ENCODE results near the gene EIF1AD. TPM values are rescaled to one million over a fixed set of nuclear protein-coding genes. Genes with fewer than 3 reads are reported as not detected.
"Not testable (repeated sequence)": the region's sequence is repeated elsewhere in the genome, so short reads cannot be mapped to it uniquely, and the experiment has no call there.

Gene EIF1AD
- total RNA-seq, 2 donors from 2014 or later, result 69.6 to 82.1 TPM

DNA sequence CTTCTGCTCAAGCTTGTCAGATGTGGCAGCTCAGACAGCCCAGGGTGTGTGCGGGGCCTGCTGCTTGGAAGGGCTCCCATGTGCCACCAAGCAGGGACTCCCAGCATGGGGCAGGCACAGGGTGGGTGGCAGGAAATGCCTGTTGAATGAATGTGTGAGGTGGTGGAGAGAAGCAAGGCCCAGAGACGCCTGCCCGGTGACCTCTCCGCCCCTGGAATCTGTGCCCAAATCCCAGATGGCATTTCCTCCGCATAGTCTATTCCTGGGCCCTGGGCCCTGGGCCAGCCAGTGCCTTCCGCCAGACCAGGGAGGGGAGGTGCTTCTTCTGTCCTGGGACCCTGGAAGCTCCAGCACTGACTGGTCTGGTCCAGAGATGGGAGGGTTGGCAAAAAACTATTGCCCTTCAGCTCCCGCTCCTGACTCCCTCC, 13.5 kb upstream of the EIF1AD start:
- Mint-ChIP-seq H3K4me3 (no peak overlapping the region), H3K9me3 (no peaks in the 10 kb centered on the region), H3K36me3 (no peaks in the 10 kb centered on the region), H3K27ac (no peak overlapping the region), H3K4me1 (ENCODE audit: low read depth in 2 of 2) (peaks cover 5 to 9% of the 10 kb centered on the region in 2 donors), H3K27me3 (peaks cover under 1 to 2% of the 10 kb centered on the region in 2 donors)
- DNase-seq (ENCODE audit: low spot score) (no peak), ATAC-seq (no peak)

DNA sequence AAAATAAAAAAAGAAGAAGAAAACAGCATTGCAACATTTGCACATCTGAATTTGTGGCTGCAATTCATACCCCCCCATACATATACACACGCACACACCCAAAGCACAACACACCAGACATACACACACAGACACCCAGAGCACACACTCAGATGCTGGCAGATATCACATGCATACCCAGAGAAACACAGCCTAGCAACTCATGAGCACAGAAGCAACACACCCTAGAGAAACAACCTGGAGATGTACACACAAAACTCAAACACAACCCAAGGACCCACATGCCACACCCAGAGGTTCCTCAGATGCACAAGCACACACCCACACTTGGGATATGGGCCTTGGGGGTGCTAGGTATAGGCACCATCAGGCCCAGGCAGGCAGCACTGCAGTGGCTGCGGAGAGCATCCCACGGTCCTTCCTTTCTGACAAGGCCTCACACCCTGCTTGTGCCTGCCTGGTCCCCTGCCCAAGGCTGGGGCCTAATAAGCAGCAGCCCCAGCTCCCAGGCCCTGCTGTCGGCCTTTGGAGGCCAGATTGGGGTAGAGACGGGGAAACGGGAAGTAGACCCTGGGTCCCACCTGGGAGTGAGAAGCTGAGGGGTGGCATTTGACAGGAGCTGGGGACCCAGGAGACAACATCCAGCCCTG, 13.0 kb upstream of the EIF1AD start:
- Mint-ChIP-seq H3K27ac (no peak overlapping the region), H3K4me3 (no peak overlapping the region), H3K27me3 (peaks cover 4 to 6% of the 10 kb centered on the region in 2 donors), H3K36me3 (no peaks in the 10 kb centered on the region), H3K9me3 (no peaks in the 10 kb centered on the region), H3K4me1 (ENCODE audit: low read depth in 2 of 2) (peaks cover 0 to 4% of the 10 kb centered on the region in 2 donors)
- ATAC-seq (no peak), DNase-seq (ENCODE audit: low spot score) (no peak)

DNA sequence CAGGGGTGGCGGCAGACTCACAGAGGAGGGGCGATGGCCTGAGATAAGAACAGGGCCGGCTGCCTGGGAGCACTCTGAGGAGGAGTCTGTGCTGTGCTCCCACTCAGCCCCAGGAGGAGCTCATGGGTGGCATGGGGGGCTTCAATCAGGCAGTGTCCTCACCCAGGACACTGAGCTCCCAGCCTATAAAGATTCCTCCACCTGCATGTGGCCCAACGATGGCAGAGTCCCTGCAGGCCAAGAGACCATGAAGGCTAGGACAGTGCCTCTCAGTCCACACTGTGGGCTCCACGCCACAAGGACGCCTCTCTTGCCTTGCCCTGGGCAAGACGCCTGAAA, 11.8 kb upstream of the EIF1AD start:
- no peak for ATAC-seq
- H3K36me3 Mint-ChIP-seq, result no peaks in the 10 kb centered on the region
- peaks cover 0 to 4% of the 10 kb centered on the region in 2 donors for H3K4me1 Mint-ChIP-seq (ENCODE audit: low read depth in 2 of 2)
- DNase-seq (ENCODE audit: low spot score), result no peak
- peaks cover 4 to 6% of the 10 kb centered on the region in 2 donors for H3K27me3 Mint-ChIP-seq
- no peak overlapping the region for H3K27ac Mint-ChIP-seq
- no peak overlapping the region for H3K4me3 Mint-ChIP-seq
- no peaks in the 10 kb centered on the region for H3K9me3 Mint-ChIP-seq

DNA sequence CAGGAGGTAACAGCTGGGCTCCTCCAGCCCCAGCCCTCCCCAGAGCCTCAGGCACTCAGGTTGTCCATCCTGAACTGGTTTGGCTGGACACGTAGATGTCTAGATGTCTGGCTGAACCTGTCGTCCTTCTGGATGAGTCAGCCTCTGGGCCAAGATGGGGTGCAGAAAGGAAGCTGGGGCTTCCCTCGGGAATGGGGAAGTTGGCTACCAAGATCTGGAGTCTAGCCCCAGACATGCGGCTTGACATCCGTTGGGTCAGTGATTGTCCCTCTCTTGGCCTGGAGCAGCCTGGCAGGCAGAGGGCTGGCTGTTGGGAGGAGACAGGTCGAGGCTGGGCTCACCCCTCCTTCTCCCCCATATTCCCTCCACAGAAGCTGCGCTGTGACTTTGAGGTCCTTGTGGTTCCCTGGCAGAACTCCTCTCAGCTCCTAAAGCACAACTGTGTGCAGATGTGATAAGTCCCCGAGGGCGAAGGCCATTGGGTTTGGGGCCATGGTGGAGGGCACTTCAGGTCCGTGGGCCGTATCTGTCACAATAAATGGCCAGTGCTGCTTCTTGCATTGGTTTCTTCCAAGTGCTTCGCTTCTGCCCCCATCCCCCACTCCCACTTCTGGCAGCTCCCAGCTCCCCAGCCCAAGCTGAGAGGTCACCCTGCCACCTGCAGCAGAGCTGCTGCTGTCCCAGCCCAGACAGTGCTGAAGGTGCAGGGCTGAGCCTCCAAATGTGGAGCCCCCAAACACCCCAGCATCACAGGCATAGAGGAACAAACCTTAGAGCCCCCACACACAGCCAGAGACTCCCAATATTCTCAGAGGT, 11.2 kb upstream of the EIF1AD start:
- H3K27ac Mint-ChIP-seq, result no peak overlapping the region
- ATAC-seq (no peak), DNase-seq (ENCODE audit: low spot score) (no peak)
- H3K4me3 Mint-ChIP-seq, result no peak overlapping the region
- peaks cover 4 to 6% of the 10 kb centered on the region in 2 donors for H3K27me3 Mint-ChIP-seq
- no peaks in the 10 kb centered on the region for H3K9me3 Mint-ChIP-seq
- peaks cover 0 to 4% of the 10 kb centered on the region in 2 donors for H3K4me1 Mint-ChIP-seq (ENCODE audit: low read depth in 2 of 2)
- H3K36me3 Mint-ChIP-seq, result no peaks in the 10 kb centered on the region

DNA sequence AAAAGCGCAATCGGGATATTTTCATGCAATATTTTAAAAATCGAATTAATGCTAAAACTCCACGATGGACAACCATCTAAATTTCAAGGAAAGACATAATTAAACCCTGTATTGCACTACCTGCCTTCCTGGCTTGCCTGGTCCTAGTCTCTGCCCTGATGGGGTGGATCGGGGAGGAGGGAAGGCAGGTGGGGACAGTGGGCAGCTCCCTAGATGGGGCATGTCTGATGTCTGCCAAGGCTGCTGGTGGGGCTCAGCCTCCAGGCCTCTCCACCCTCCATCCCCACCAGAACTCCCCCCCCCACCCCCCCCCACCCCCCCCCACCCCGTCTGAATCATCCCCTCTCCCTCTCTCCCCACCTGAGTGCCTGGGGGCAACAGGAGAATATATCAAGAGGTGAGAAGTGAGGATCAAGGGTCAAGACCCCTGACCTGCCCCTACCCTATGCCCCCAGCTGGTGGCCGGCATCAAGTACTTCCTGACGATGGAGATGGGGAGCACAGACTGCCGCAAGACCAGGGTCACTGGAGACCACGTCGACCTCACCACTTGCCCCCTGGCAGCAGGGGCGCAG, 10.5 kb upstream of the EIF1AD start:
- Mint-ChIP-seq H3K4me3 (no peak overlapping the region), H3K4me1 (ENCODE audit: low read depth in 2 of 2) (peaks cover 0 to 2% of the 10 kb centered on the region in 2 donors), H3K27me3 (peaks cover 4 to 6% of the 10 kb centered on the region in 2 donors), H3K36me3 (no peaks in the 10 kb centered on the region), H3K9me3 (no peaks in the 10 kb centered on the region), H3K27ac (no peak overlapping the region)
- ATAC-seq, result no peak
- no peak for DNase-seq (ENCODE audit: low spot score)

DNA sequence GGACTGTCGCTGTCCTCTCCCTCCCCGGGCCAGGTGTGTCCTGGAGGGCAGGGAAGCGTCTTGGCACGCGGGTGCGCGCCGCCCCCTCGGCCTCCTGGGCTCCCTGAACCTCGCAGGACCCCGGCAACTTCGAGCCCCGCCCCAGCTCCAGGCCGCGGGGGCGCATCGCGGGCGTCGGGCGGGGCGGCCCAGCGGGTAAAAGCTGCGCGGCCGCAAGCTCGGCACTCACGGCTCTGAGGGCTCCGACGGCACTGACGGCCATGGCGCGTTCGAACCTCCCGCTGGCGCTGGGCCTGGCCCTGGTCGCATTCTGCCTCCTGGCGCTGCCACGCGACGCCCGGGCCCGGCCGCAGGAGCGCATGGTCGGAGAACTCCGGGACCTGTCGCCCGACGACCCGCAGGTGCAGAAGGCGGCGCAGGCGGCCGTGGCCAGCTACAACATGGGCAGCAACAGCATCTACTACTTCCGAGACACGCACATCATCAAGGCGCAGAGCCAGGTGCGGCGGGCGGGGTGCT, 9.9 kb upstream of the EIF1AD start, which contains the start of gene CST6:
TSS of gene CST6 (plus strand) at position 224 of the 519 bp plus-strand sequence. CDS start at position 261, 37 bp downstream.
- no peak for DNase-seq (ENCODE audit: low spot score)
- Mint-ChIP-seq H3K27me3 (peaks cover 4 to 6% of the 10 kb centered on the region in 2 donors), H3K36me3 (no peaks in the 10 kb centered on the region), H3K4me3 (no peak within 1 kb of the TSS), H3K9me3 (no peaks in the 10 kb centered on the region), H3K4me1 (ENCODE audit: low read depth in 2 of 2) (no peaks in the 10 kb centered on the region), H3K27ac (no peak within 1 kb of the TSS)
- no peak for ATAC-seq

DNA sequence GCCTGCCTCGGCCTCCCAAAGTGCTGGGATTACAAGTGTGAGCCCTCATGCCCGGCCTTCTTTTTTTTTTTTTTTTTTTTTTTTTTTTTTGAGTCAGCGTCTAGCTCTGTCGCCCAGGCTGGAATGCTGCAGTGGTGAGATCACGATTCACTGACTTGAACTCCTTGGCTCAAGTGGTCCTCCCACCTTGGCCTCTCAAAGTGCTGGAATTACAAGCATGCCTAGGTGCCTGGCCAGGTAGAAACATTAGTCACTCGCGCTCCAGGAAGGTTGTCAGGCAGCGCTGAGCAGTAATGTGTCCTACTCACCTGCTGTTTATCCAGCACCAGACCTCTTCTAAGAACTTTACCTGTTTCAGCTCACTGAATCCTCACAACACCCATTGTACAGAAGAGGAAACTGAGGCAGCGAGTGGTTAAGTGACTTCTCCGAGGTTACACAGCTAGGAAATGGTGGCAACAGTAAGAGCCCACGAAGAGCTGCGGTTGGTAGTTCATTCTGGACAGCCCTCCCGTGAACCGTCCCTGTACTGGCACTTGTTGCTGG, 9.4 kb upstream of the EIF1AD start:
- Mint-ChIP-seq H3K36me3 (no peaks in the 10 kb centered on the region), H3K27ac (no peak overlapping the region), H3K4me3 (no peak overlapping the region), H3K4me1 (ENCODE audit: low read depth in 2 of 2) (no peaks in the 10 kb centered on the region), H3K9me3 (no peaks in the 10 kb centered on the region), H3K27me3 (peaks cover 4 to 6% of the 10 kb centered on the region in 2 donors)
- DNase-seq (ENCODE audit: low spot score), result no peak
- no peak for ATAC-seq

DNA sequence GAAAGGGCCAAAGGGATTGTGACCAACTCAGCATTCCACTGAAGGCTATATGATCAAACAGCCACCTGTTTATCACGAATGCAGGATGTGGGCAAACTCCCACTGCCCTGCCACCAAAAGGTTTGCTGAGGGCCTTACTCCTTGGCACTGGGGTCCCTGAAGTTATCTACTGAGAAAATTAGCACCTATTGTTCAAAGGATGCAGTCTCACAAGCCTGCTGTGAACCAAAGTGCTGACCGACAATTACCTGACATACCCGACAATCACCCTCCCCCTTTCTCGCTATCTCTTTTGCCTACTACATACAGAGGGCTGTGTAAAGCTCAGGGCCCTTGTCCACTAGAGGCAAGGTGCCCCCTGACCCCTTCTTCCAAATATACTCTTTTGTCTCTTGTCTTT, 8.1 kb upstream of the EIF1AD start:
- not testable (repeated sequence) for H3K4me3 Mint-ChIP-seq; H3K27ac Mint-ChIP-seq; ATAC-seq; H3K9me3 Mint-ChIP-seq; H3K27me3 Mint-ChIP-seq; H3K4me1 Mint-ChIP-seq (ENCODE audit: low read depth in 2 of 2); H3K36me3 Mint-ChIP-seq; DNase-seq (ENCODE audit: low spot score)

DNA sequence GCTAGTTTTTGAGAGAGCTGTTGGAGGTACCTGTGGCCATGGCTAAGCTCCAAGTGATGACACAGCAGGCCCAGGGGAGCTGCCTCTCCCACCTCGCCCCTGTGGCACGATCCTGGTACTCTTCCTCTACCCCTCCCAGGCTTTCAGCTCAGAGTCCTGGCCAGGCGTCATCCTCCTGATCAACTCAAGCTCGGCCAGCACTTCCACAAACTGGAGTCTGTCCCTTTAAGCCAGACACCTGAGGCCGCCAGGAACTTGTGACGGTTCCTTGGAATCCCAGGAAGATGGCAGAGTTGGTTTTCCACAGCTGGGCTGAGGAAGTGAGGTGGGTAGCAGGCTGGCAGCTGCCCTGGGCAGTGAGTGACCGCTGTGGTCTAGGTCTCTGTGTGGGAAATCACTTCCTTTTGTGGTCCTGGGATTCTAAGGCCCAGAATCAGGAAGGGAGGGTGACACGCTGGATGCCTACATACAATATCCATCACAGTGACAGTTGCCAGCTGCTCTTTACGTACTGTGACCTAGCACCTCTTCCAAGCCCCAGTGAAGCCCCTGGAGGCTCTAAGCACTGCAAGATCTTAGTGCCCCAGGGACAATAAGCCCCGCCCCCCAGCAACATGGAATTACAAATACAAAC, 6.6 kb upstream of the EIF1AD start:
- Mint-ChIP-seq H3K36me3 (no peaks in the 10 kb centered on the region), H3K27ac (no peak overlapping the region), H3K9me3 (no peaks in the 10 kb centered on the region), H3K27me3 (peaks cover 4 to 6% of the 10 kb centered on the region in 2 donors), H3K4me1 (ENCODE audit: low read depth in 2 of 2) (peaks cover 0 to 3% of the 10 kb centered on the region in 2 donors), H3K4me3 (no peak overlapping the region)
- ATAC-seq (peak in 1 of 2 donors; percentile 26), DNase-seq (ENCODE audit: low spot score) (no peak)

DNA sequence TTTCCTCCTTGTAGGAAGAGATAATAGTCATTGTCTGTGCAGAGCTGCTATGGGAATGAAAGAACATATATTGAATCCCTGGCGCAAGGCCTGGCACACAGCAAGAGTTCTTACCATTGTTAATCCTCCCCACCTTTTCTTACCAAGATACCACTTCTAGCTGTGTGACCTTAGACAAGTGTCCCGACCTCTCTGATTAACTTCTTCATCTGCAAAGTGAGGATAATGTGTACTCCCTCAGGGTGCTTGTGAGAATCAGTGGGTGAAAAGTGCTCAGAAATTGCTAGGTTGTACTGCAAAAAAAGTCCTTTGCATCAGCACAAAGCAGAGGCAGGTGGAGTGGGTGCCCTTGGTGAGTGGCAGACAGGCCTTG, 6.1 kb upstream of the EIF1AD start:
- Mint-ChIP-seq H3K27ac (no peak overlapping the region), H3K27me3 (peaks cover 4 to 6% of the 10 kb centered on the region in 2 donors), H3K9me3 (no peaks in the 10 kb centered on the region), H3K4me3 (no peak overlapping the region), H3K36me3 (no peaks in the 10 kb centered on the region), H3K4me1 (ENCODE audit: low read depth in 2 of 2) (peaks cover 4 to 7% of the 10 kb centered on the region in 2 donors)
- no peak for ATAC-seq
- no peak for DNase-seq (ENCODE audit: low spot score)

DNA sequence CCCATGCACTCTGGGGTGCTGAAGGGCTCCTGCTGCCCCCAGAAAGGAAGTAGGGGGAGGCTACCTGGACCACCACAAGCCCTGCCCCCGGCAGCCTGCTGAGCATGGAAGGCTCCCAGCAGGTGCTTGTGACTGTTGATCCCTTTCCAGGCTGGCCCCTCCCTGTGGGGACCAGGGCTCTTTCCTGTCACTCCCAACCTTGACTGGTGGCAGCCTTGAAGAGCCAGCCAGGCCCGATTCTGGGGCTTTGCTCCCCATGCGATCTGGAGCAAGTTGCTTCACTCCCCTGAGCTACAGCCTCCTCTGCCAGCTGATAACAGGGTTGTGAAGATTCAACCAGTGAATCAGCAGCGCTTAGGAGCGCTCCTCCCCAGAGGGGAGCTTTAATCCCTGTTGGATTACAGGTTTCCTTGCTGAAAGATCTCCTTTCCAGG, 5.3 kb upstream of the EIF1AD start:
- Mint-ChIP-seq H3K27me3 (peaks cover 4 to 6% of the 10 kb centered on the region in 2 donors), H3K9me3 (no peaks in the 10 kb centered on the region), H3K4me3 (no peak overlapping the region), H3K4me1 (ENCODE audit: low read depth in 2 of 2) (peaks cover 7 to 11% of the 10 kb centered on the region in 2 donors), H3K36me3 (no peaks in the 10 kb centered on the region), H3K27ac (no peak overlapping the region)
- DNase-seq (ENCODE audit: low spot score) (no peak), ATAC-seq (no peak)

DNA sequence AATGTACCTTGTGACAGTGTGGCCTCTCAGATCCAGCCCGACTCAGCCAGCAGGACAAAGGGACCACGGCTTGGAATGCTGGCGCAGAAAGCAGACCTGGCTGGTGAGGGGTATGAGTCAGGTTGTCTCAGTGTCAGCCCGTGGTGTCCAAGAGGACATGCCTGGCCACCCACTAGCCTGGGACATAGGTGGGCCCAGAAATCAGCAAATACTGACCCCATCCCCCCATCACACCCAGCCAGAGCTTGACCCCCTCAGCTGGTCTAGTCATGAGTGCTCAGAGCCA, 4.9 kb upstream of the EIF1AD start:
- Mint-ChIP-seq H3K36me3 (peaks cover 2% of the 10 kb centered on the region), H3K9me3 (no peaks in the 10 kb centered on the region), H3K27ac (no peak overlapping the region), H3K4me3 (no peak overlapping the region), H3K4me1 (ENCODE audit: low read depth in 2 of 2) (peaks cover 9 to 14% of the 10 kb centered on the region in 2 donors), H3K27me3 (peaks cover 4 to 6% of the 10 kb centered on the region in 2 donors)
- no peak for DNase-seq (ENCODE audit: low spot score)
- no peak for ATAC-seq

DNA sequence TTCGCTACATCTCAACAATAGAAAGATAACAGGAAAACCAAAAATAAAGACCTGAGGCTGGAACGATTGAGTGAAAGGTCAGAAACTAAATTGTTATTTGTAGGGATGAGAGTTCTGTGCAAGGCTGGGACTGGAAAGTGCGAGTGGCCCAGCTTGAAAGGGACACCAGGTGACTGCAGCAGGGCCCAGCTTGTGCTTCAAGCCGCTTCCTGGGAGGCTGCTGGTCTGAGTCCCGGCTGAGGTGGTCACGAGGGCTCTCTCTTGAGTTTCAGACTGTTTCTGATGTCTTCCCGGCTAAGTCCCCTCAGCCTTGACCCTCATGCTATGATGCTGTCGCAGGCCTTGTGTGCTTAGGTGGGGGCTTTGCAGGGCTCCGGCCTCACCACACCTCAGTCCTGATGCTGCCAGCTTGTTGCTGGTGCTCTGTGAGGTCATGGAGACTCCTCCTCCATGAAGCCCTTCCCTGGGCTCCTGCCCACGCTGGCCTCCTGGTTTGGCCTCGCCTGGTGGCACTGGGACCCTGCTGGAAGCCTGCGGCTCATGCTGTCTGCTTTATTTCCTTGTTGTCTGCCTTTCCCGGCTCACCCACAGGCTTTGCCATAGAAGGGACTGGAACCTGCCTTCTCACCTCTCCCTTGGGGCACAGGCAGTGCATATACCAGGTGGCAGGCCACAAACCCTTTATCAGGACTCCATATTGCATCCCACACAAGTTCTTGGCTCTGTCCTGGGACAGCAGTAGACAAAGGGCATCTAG, 4.4 kb upstream of the EIF1AD start:
- no peak for DNase-seq (ENCODE audit: low spot score)
- Mint-ChIP-seq H3K27ac (no peak overlapping the region), H3K4me1 (ENCODE audit: low read depth in 2 of 2) (peaks cover 11 to 15% of the 10 kb centered on the region in 2 donors), H3K27me3 (peaks cover 4 to 6% of the 10 kb centered on the region in 2 donors), H3K36me3 (peaks cover 4% of the 10 kb centered on the region), H3K4me3 (no peak overlapping the region), H3K9me3 (no peaks in the 10 kb centered on the region)
- no peak for ATAC-seq

All from natural killer cell treated with Interleukin-12 subunit alpha and Interleukin-12 subunit beta and Interleukin-15 and Interleukin-18, amount 100 ng/mL, for 72 hours (primary cell).